NCI-H1105 treated with DMSO at 0.1 percent for 48 hours (cell line): ENCODE measurements around the gene NUDT12.

ENCODE experiments used
- DNase-seq: peaks from one replicate; lab custom pipeline; 2025; lab: John Stamatoyannopoulos, UW

The NUDT12 gene

GRCh38 chr5:103541114-103541513 is 21.5 kb downstream of the NUDT12 start:
- no peak for DNase-seq

- no peak for DNase-seq
These were observed 22.9 kb downstream of the NUDT12 start for GRCh38 chr5:103539376-103540330.

GRCh38 chr5:103532086-103532734 is 30.4 kb downstream of the NUDT12 start:
- no peak for DNase-seq

- DNase-seq: no peak
These were observed 36.2 kb downstream of the NUDT12 start for GRCh38 chr5:103526164-103526915.

GRCh38 chr5:103525361-103525760 is 37.2 kb downstream of the NUDT12 start:
- no peak for DNase-seq

- DNase-seq: no peak
These were observed 39.3 kb downstream of the NUDT12 start for GRCh38 chr5:103523319-103523718.

- no peak for DNase-seq
These were observed 40.0 kb downstream of the NUDT12 start for GRCh38 chr5:103522586-103522985.

GRCh38 chr5:103519550-103519949 is 43.0 kb downstream of the NUDT12 start:
- DNase-seq: no peak

GRCh38 chr5:103514371-103514770 is 48.2 kb downstream of the NUDT12 start:
- DNase-seq: no peak

- DNase-seq: no peak
These were observed 48.9 kb downstream of the NUDT12 start for GRCh38 chr5:103513701-103514100.

- no peak for DNase-seq
These were observed 50.1 kb downstream of the NUDT12 start for GRCh38 chr5:103512500-103512899.

GRCh38 chr5:103511554-103511885 is 51.1 kb downstream of the NUDT12 start:
- no peak for DNase-seq

GRCh38 chr5:103510851-103511553 is 51.6 kb downstream of the NUDT12 start:
- no peak for DNase-seq

GRCh38 chr5:103505581-103506305 is 56.8 kb downstream of the NUDT12 start:
- no peak for DNase-seq

- no peak for DNase-seq
These were observed 59.5 kb downstream of the NUDT12 start for GRCh38 chr5:103503066-103503465.

- no peak for DNase-seq
These were observed 59.9 kb downstream of the NUDT12 start for GRCh38 chr5:103502662-103503061.
